ENCODE results near the gene SPNS1.
A peak's percentile ranks its signal among the peaks of the same experiment; 100 is the strongest.
"Not testable (repeated sequence)": the region's sequence is repeated elsewhere in the genome, so short reads cannot be mapped to it uniquely, and the experiment has no call there.

The SPNS1 gene, protein sequence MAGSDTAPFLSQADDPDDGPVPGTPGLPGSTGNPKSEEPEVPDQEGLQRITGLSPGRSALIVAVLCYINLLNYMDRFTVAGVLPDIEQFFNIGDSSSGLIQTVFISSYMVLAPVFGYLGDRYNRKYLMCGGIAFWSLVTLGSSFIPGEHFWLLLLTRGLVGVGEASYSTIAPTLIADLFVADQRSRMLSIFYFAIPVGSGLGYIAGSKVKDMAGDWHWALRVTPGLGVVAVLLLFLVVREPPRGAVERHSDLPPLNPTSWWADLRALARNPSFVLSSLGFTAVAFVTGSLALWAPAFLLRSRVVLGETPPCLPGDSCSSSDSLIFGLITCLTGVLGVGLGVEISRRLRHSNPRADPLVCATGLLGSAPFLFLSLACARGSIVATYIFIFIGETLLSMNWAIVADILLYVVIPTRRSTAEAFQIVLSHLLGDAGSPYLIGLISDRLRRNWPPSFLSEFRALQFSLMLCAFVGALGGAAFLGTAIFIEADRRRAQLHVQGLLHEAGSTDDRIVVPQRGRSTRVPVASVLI

DNA sequence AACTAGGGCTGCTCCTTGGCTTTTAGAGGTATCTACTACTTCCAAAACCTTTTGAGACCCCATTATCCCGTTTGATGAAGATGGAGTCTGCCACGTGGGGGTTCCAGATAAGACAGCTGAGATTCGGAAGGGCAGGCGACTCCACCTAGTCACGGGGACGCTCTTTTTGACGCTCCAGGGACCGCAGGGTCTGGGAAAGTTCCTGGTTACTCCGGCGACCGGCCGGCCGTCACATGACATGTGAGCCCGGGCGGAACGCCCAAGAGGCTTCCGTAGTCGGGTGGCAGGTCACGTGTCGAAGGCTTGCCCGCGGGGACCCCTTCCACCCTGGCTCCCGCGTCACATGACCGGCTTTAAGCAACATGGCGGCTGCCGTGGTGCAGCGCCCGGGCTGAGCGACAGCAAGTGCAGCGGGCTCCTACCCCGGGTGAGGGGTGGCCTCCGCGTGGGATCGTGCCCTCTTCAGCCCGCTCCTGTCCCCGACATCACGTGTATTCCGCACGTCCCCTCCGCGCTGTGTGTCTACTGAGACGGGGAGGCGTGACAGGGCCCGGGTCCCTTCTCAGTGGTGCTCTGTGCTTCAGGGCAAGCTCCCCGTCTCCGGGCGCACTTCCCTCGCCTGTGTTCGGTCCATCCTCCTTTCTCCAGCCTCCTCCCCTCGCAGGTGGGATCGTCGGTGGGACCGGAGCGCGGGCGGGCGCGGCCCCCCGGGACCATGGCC, at the start of gene SPNS1:
SPNS1 (plus strand) TSS at position 342 of the 721 bp plus-strand sequence; CDS start at position 716, 374 bp downstream.
- TF ChIP-seq, protein P1, sequence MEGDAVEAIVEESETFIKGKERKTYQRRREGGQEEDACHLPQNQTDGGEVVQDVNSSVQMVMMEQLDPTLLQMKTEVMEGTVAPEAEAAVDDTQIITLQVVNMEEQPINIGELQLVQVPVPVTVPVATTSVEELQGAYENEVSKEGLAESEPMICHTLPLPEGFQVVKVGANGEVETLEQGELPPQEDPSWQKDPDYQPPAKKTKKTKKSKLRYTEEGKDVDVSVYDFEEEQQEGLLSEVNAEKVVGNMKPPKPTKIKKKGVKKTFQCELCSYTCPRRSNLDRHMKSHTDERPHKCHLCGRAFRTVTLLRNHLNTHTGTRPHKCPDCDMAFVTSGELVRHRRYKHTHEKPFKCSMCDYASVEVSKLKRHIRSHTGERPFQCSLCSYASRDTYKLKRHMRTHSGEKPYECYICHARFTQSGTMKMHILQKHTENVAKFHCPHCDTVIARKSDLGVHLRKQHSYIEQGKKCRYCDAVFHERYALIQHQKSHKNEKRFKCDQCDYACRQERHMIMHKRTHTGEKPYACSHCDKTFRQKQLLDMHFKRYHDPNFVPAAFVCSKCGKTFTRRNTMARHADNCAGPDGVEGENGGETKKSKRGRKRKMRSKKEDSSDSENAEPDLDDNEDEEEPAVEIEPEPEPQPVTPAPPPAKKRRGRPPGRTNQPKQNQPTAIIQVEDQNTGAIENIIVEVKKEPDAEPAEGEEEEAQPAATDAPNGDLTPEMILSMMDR (IDR thresholded peaks at IDR 0.05; ENCODE audit: low read depth, low read length) = no peak
- peak within 1 kb of the TSS; percentile 94 for H3K4me3 ChIP-seq (ENCODE audit: low read depth, low read length)

DNA sequence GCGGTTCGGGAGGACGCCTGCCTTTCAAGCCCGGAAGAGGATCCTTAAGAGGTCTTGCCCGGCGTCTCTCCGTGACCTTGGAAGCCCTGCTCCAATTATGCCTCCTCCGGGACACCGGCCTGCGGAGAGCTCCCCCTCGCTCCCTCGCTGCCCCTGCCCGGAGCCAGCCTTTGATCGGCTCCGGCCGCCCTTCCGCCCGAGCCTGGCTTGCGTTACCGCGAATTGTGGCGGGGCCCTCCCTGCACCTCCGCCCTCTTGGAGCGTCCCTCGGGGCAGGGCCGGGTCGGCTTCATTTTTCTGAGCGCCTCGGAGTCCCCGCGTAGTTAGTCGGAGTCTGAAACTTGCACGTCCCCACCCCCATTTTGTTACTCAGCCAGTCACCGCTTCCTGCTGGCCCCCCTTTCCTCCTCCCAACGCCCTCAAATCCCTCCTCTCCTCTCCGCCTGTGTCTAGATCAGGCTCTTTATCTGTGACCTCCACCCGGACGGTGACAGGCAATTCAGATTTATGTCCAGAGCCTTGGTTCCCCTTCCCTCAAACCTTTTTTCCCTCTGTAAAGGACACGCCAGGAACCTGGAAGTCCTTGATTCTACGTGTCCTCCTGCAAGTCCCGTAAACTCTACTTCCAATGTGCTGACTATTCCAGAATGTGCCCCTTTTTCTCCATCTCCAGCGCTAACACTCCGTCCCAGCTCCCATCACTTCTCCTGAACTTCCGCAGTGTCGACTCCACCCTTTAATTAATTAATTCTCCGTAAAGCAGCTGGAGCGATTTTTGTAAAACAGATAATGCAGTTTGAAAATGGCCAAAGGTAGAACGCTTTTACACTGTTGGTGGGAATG, 49.0 kb upstream of the SPNS1 start:
- TF ChIP-seq, protein P1 (IDR thresholded peaks at IDR 0.05; ENCODE audit: low read depth, low read length) = no peak
- peak overlapping the region; percentile 81 for H3K4me3 ChIP-seq (ENCODE audit: low read depth, low read length)

DNA sequence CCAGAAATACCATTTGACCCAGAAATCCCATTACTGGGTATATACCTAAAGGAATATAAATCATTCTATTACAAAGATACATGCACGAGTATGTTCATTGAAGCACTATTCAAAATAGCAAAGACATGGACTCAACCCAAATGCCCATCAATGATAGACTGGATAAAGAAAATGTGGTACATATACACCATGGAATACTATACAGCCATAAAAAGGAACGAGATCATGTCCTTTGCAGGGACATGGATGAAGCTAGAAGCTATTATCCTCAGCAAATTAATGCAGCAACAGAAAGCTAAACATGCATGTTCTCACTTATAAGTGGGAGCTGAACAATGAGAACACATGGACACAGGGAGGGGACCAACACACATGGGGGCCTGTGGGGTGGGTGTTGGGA, 48.3 kb upstream of the SPNS1 start:
- not testable (repeated sequence) for H3K4me3 ChIP-seq (ENCODE audit: low read depth, low read length)

DNA sequence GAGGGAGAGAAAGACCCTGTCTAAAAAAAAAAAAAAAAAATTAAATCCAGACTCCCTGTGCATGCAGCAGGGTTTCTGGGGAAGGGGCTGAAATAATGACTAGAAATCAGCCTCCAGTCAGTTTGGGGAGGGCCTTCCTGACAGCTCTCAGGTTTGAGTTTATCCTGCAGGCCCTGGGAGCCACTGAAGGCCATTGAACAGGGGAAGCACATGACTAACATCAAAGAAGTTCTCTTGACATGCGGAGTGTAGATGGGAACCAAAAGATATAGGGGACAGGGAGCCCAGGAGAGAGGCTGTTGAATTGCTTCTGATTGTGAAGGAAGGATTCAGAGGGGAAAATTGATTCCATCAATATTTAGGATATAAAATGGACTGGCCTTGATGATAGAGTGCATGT, 46.8 kb upstream of the SPNS1 start:
- TF ChIP-seq, protein P1 (IDR thresholded peaks at IDR 0.05; ENCODE audit: low read depth, low read length) = no peak
- H3K4me3 ChIP-seq (ENCODE audit: low read depth, low read length) = no peak overlapping the region

DNA sequence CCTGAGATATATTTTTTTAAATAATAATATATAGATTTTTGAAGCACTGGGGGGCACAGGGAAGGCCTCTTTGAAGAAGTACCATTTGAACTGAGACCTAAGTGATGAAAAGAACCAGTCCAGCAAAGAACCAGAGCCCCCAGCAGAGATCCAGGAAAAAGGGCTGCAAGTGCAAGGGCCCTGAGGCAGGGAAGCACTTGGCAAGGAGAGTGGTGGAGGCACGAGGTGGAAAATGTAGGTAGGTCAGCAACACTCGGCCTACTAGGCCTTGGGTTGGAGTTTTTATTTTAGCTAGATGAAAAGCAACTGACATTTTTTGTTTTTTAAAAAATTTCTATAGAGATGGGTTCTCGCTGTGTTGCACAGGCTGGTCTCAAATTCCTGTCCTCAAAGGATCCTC, 44.4 kb upstream of the SPNS1 start:
- TF ChIP-seq, protein P1 (IDR thresholded peaks at IDR 0.05; ENCODE audit: low read depth, low read length) = no peak

DNA sequence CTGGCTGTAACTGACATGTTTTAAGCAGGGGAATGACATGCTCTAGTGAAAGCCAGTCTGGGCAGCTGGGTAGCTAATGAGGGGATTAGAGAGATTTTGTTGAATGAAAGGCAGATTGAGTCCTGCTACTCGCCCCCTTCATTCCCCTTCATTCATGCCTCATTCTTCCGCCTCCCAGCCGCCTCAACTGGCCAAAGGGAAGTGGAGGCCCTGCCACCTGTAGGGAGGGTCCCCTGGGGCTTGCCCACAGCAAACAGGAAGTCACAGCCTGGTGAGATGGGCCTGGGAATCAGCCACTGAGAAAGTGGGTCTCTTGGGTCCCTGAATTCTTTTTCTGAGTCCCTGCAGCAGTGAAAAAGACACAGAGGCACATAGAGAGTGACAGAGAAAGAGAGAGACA, 43.9 kb upstream of the SPNS1 start:
- no peak overlapping the region for H3K4me3 ChIP-seq (ENCODE audit: low read depth, low read length)
- TF ChIP-seq, protein P1 (IDR thresholded peaks at IDR 0.05; ENCODE audit: low read depth, low read length) = no peak

More for the DNA sequence above, 44.4 kb upstream of the SPNS1 start:
- H3K4me3 ChIP-seq (ENCODE audit: low read depth, low read length) = no peak overlapping the region

DNA sequence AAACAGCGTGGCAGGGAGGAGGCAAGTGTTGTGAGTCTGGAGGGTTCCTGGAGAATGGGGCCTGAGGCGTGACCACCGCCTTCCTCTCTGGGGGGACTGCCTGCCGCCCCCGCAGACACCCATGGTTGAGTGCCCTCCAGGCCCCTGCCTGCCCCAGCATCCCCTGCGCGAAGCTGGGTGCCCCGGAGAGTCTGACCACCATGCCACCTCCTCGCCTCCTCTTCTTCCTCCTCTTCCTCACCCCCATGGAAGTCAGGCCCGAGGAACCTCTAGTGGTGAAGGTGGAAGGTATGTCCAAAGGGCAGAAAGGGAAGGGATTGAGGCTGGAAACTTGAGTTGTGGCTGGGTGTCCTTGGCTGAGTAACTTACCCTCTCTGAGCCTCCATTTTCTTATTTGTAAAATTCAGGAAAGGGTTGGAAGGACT, 42.8 kb upstream of the SPNS1 start, which contains the start of gene CD19:
CD19 (plus strand) TSS at position 171 of the 425 bp plus-strand sequence; CDS start at position 201, 30 bp downstream.
- TF ChIP-seq, protein P1 (IDR thresholded peaks at IDR 0.05; ENCODE audit: low read depth, low read length) = no peak
- no peak within 1 kb of the TSS for H3K4me3 ChIP-seq (ENCODE audit: low read depth, low read length)
